SK-N-SH (cell line): ENCODE measurements around the gene TRIM8. TPM values are rescaled to one million over a fixed set of nuclear protein-coding genes. Genes with fewer than 3 reads are reported as not detected.

Experiments used
- CTCF ChIA-PET: fragments of 300-600, 350-600 bp; formaldehyde crosslinking; extraction: SDS; loops from one replicate; lab custom pipeline; 2021; lab: Yijun Ruan, JAX
- POLR2A ChIA-PET: fragments of 350-600 bp; sonication (Branson Sonifier 250); formaldehyde crosslinking; extraction: SDS; loops from one replicate; lab custom pipeline; 2020; ENCODE audit warnings: antibody characterized with exemption, inconsistent platforms; lab: Yijun Ruan, JAX
- DNase-seq: peaks from one replicate; pipeline ENCODE4 v3.0.0; 2012
- H2AFZ ChIP-seq: fragments of 200-600 bp; sonication (generic); 2 replicates; pipeline ENCODE4 v1.8.1; 2016; ENCODE audit warnings: antibody characterized with exemption, mild to moderate bottlenecking, low read depth
- H3F3A ChIP-seq: fragments of 200-600 bp; sonication (generic); replicated peaks from 2 replicates; pipeline ENCODE3; 2016; ENCODE audit warnings: antibody characterized with exemption, mild to moderate bottlenecking; ENCODE audit not compliant: insufficient read depth
- H3K27ac ChIP-seq, 2 experiments: fragments of 200-500 bp in 1 of 2; fragments of 200-600 bp in 1 of 2; sonication (Bioruptor generic) in 1 of 2; sonication (generic), shearing (Covaris generic) in 1 of 2; 2 replicates each; pipeline versions ENCODE4 v1.5.1 to v1.6.1; 2014 to 2016; ENCODE audit warnings: low read depth in 2 of 2, inconsistent platforms in 1 of 2, low read length in 1 of 2, mild to moderate bottlenecking in 1 of 2, mixed read lengths in 1 of 2
- H3K27me3 ChIP-seq: fragments of 200-600 bp; sonication (generic), shearing (Covaris generic); 2 replicates; pipeline ENCODE4 v1.6.1; 2016; ENCODE audit warnings: mixed run types; ENCODE audit not compliant: insufficient read depth
- H3K36me3 ChIP-seq, 2 experiments: fragments of 200-500 bp in 1 of 2; fragments of 200-600 bp in 1 of 2; sonication (Bioruptor generic) in 1 of 2; sonication (generic) in 1 of 2; replicated peaks in 1 of 2; 2 replicates each; pipeline versions ENCODE3 to v1.5.1; 2014 to 2016; ENCODE audit warnings: low read length in 1 of 2, mild to moderate bottlenecking in 1 of 2; ENCODE audit not compliant: insufficient read depth in 2 of 2, control insufficient read depth in 1 of 2
- H3K4me1 ChIP-seq, 2 experiments: fragments of 200-500 bp in 1 of 2; fragments of 200-600 bp in 1 of 2; sonication (Bioruptor generic) in 1 of 2; sonication (generic), shearing (Covaris generic) in 1 of 2; 2 replicates each; pipeline versions ENCODE4 v1.5.1 to v1.6.1; 2014 to 2016; ENCODE audit warnings: low read depth in 1 of 2, low read length in 1 of 2, mixed run types in 1 of 2; ENCODE audit not compliant: insufficient read depth in 2 of 2, control insufficient read depth in 1 of 2
- H3K4me2 ChIP-seq: fragments of 200-600 bp; sonication (generic), shearing (Covaris generic); 2 replicates; pipeline ENCODE4 v1.6.1; 2017; ENCODE audit warnings: mixed run types
- H3K4me3 ChIP-seq, 2 experiments: fragments of 200-500 bp in 1 of 2; fragments of 200-600 bp in 1 of 2; sonication (Bioruptor generic) in 1 of 2; sonication (generic), shearing (Covaris generic) in 1 of 2; 2 replicates each; pipeline versions ENCODE4 v1.5.1 to v1.8.1; 2014 to 2016; ENCODE audit warnings: low read depth in 2 of 2, inconsistent platforms in 1 of 2, low read length in 1 of 2, mild to moderate bottlenecking in 1 of 2, mixed read lengths in 1 of 2, moderate library complexity in 1 of 2
- H3K79me2 ChIP-seq: fragments of 200-600 bp; sonication (generic); 2 replicates; pipeline ENCODE4 v1.8.1; 2017; ENCODE audit warnings: mild to moderate bottlenecking; ENCODE audit not compliant: insufficient read depth
- H3K9ac ChIP-seq: fragments of 200-600 bp; sonication (generic); 2 replicates; pipeline ENCODE4 v1.6.1; 2017; ENCODE audit warnings: mixed run types
- H3K9me2 ChIP-seq: fragments of 200-600 bp; sonication (generic); 2 replicates; pipeline ENCODE4 v1.6.1; 2017; ENCODE audit warnings: mixed run types
- H3K9me3 ChIP-seq: fragments of 200-600 bp; sonication (generic); 2 replicates; pipeline ENCODE4 v1.6.1; 2017; ENCODE audit warnings: mixed run types, mild to moderate bottlenecking, moderate library complexity
- H4K20me1 ChIP-seq: fragments of 200-600 bp; sonication (generic); 2 replicates; pipeline ENCODE4 v1.6.1; 2017; ENCODE audit warnings: mild to moderate bottlenecking, mixed run types; ENCODE audit not compliant: insufficient read depth
- CHD2 ChIP-seq: fragments of 150-350 bp; IDR thresholded peaks from 2 replicates; pipeline ENCODE4 v1.6.1; 2018; ENCODE audit warnings: low read length; ENCODE audit not compliant: partially characterized antibody
- FOSL2 ChIP-seq: IDR thresholded peaks from 2 replicates; pipeline ENCODE4 v1.4.0; 2012; ENCODE audit warnings: low read depth, mild to moderate bottlenecking, moderate library complexity, borderline replicate concordance
- FOXM1 ChIP-seq: IDR thresholded peaks from 2 replicates; pipeline ENCODE4 v1.4.0; 2012; ENCODE audit warnings: low read depth, mild to moderate bottlenecking
- GABPA ChIP-seq: IDR thresholded peaks from 2 replicates; pipeline ENCODE4 v1.4.0; 2012; ENCODE audit warnings: low read depth, mild to moderate bottlenecking
- GATA2 ChIP-seq: sonication (generic); formaldehyde crosslinking; IDR thresholded peaks from 2 replicates; pipeline ENCODE4 v1.5.0; 2020; ENCODE audit warnings: mild to moderate bottlenecking, missing genetic modification reagents
- MAX ChIP-seq: IDR thresholded peaks from 2 replicates; pipeline ENCODE4 v1.4.0; 2012; ENCODE audit warnings: low read depth
- NFIC ChIP-seq: IDR thresholded peaks from 2 replicates; pipeline ENCODE4 v1.4.0; 2012; ENCODE audit warnings: borderline replicate concordance
- RAD21 ChIP-seq: IDR thresholded peaks from 2 replicates; pipeline ENCODE4 v1.6.1; 2012; ENCODE audit warnings: mild to moderate bottlenecking, low read length
- RCOR1 ChIP-seq: fragments of 150-350 bp; IDR thresholded peaks from 2 replicates; pipeline ENCODE4 v1.6.1; 2017; ENCODE audit warnings: antibody characterized with exemption, low read length
- RFX5 ChIP-seq: IDR thresholded peaks from 2 replicates; pipeline ENCODE4 v1.6.1; 2012; ENCODE audit warnings: mild to moderate bottlenecking, improper control_type of control experiment, low read length
- RXRA ChIP-seq: IDR thresholded peaks from 2 replicates; pipeline ENCODE4 v1.4.0; 2012; ENCODE audit warnings: low read depth, mild to moderate bottlenecking, borderline replicate concordance
- TCF12 ChIP-seq: IDR thresholded peaks from 2 replicates; pipeline ENCODE4 v1.4.0; 2012
- TEAD4 ChIP-seq: IDR thresholded peaks from 2 replicates; pipeline ENCODE4 v1.4.0; 2012; ENCODE audit warnings: mild to moderate bottlenecking, borderline replicate concordance; ENCODE audit not compliant: insufficient read depth
- YY1 ChIP-seq: IDR thresholded peaks from 2 replicates; pipeline ENCODE4 v1.4.0; 2012; ENCODE audit warnings: low read depth, mild to moderate bottlenecking
- WGBS: methylation state at CpG from one replicate; pipeline ENCODE4 v1.1.6; 2017; ENCODE audit warnings: low lambda C conversion rate; 5-methylcytosine and 5-hydroxymethylcytosine counted together
- polyA plus RNA-seq, 3 experiments: library from polyadenylated mRNA; depleted of rRNA; stranded (reverse); fragments of >200 nt; gene quantifications; 2 replicates each; pipeline ENCODE4 v1.2.3, GENCODE V29; 2012
- TF ChIP-seq, protein P1 (sequence below): fragments of 150-350 bp; IDR thresholded peaks from 2 replicates; pipeline ENCODE4 v1.6.1; 2016; ENCODE audit warnings: mild to moderate bottlenecking, low read depth, low read length

Gene TRIM8
- polyA plus RNA-seq, 1 of the 3 experiments (the other 2 are of a cell fraction) = 108 TPM

GRCh38 chr10:102620138-102620590 lies 24.1 kb upstream of the TRIM8 start:
- POLR2A ChIA-PET = interaction anchor here (1.5 kb wide), 1 partner anchor 22 kb away, joined by 5 read pairs; no protein-coding TSS in a partner anchor
- Histone ChIP-seq H3K27ac (peak overlapping the region in 1 of 2 experiments; percentile 66; a peak in 1 of 4 replicates), H3K4me1 (peaks cover 0 to 70% of the 10 kb centered on the region in 2 experiments; a peak in 1 of 4 replicates), H3K4me2 (no peak overlapping the region), H3K9ac (no peak overlapping the region), H3K4me3 (no peak overlapping the region), H3K9me2 (no peaks in the 10 kb centered on the region), H4K20me1 (no peaks in the 10 kb centered on the region), H3K36me3 (peaks cover 5 to 16% of the 10 kb centered on the region in 2 experiments), H3F3A (no peaks in the 10 kb centered on the region), H3K9me3 (no peaks in the 10 kb centered on the region), H3K79me2 (no peaks in the 10 kb centered on the region), H2AFZ (no peak overlapping the region), H3K27me3 (no peaks in the 10 kb centered on the region)
- TF ChIP-seq FOSL2 (no peak), RXRA (no peak), TEAD4 (no peak), YY1 (no peak), RFX5 (no peak), RCOR1 (no peak), GABPA (no peak), FOXM1 (no peak), RAD21 (no peak), MAX (no peak)
- CTCF ChIA-PET = interaction anchor here (1.1 to 2.2 kb wide), 5 partner anchors 23 to 55 kb away, joined by 4 to 7 read pairs (median 5); partner anchors contain the start of gene TRIM8
- 60% methylated on average over 2 of the region's 5 CpGs for WGBS
- no peak for DNase-seq

- Histone ChIP-seq H3K27ac (peak overlapping the region in 1 of 2 experiments; percentile 66; a peak in 1 of 4 replicates), H3K9ac (no peak overlapping the region), H3K27me3 (no peaks in the 10 kb centered on the region), H3K9me3 (no peaks in the 10 kb centered on the region), H3K4me1 (peaks cover 0 to 70% of the 10 kb centered on the region in 2 experiments; a peak in 1 of 4 replicates), H3K4me2 (no peak overlapping the region), H3K79me2 (no peaks in the 10 kb centered on the region), H2AFZ (no peak overlapping the region), H3K36me3 (peaks cover 5 to 16% of the 10 kb centered on the region in 2 experiments), H3K4me3 (no peak overlapping the region), H3F3A (no peaks in the 10 kb centered on the region), H4K20me1 (no peaks in the 10 kb centered on the region), H3K9me2 (no peaks in the 10 kb centered on the region)
- no peak for DNase-seq
- WGBS = 91% methylated on average over 13 of the region's 15 CpGs
- ChIA-PET POLR2A (interaction anchor here (1.5 kb wide), 1 partner anchor 21 kb away, joined by 5 read pairs; no protein-coding TSS in a partner anchor), CTCF (interaction anchor here (1.1 to 1.2 kb wide), 2 partner anchors 24 to 49 kb away, joined by 5 to 6 read pairs; partner anchors contain the start of gene TRIM8)
- TF ChIP-seq TCF12 (no peak), YY1 (no peak), RFX5 (no peak), CHD2 (no peak), MAX (no peak), NFIC (no peak), GATA2 (CRISPR knock-in tag) (no peak)
- TF ChIP-seq, protein P1, sequence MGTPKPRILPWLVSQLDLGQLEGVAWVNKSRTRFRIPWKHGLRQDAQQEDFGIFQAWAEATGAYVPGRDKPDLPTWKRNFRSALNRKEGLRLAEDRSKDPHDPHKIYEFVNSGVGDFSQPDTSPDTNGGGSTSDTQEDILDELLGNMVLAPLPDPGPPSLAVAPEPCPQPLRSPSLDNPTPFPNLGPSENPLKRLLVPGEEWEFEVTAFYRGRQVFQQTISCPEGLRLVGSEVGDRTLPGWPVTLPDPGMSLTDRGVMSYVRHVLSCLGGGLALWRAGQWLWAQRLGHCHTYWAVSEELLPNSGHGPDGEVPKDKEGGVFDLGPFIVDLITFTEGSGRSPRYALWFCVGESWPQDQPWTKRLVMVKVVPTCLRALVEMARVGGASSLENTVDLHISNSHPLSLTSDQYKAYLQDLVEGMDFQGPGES = no peak
Observed at GRCh38 chr10:102620591-102621442, 23.5 kb upstream of the TRIM8 start.
